Measurements from ENCODE around the gene DGKD.

The DGKD gene

GRCh38 chr2:233449081-233449901 lies 95.0 kb downstream of the DGKD start:
- DNase-seq = no peak

- no peak for DNase-seq
Measured at GRCh38 chr2:233449921-233450863, 95.9 kb downstream of the DGKD start.

DNA sequence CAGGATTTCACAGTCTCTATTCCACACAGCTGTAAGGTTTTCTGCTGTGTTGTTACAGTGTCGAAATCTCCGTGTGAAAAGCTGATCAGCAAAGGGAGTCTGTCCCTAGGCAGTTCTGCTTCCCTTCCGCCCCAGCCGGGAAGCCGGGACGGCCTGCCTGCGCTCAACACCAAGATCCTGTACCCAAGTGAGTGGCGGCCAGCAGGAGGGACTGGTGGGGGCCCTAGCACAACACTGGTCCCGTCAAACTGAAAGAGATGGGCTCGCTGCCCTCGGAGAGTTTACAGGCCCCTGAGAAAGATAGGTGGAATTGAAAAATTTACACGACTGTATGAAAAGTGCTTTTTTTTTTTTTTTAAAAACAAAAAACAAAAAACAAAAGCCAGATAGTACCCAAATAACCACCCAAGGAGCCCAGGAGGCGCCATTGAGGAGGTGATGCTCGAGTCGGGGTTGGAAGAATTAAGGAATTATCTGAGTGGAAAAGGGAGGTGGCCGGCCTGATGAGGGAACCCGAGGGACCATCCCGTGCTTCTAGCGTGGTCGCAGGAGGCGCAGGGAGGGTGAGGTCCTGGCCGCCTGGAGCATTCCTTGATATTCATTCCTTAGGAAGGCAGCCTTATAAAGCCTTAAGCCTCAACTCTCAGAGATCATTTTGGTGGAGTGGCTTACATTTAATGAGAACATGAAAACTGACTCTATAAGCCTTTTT lies 96.7 kb downstream of the DGKD start:
- no peak for DNase-seq

DNA sequence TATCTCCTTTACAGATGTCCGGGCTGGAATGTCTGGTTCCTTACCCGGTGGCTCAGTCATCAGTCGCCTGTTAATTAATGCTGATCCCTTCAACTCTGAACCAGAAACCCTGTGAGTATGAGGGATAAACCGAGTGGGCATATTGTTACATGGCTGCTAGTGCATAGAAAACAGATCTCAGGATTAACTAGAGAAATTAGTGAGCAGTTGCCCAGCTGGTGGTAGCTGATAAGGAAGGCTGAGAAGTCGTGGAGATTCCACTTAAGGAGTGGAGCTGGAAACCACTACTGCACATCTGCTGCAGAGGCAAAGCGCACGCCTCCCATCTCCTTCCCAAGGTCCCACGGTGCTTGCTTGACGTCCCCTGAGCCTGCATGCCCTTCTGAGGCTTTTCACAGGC lies 97.7 kb downstream of the DGKD start:
- DNase-seq = no peak

- no peak for DNase-seq
Measured at GRCh38 chr2:233453111-233453915, 99.0 kb downstream of the DGKD start.

GRCh38 chr2:233453916-233454315 lies 99.6 kb downstream of the DGKD start:
- no peak for DNase-seq

GRCh38 chr2:233455006-233455405 lies 100.7 kb downstream of the DGKD start:
- DNase-seq = no peak

- DNase-seq = no peak
Measured at GRCh38 chr2:233455491-233455890, 101.2 kb downstream of the DGKD start.

GRCh38 chr2:233456111-233456510 lies 101.8 kb downstream of the DGKD start:
- no peak for DNase-seq

DNA sequence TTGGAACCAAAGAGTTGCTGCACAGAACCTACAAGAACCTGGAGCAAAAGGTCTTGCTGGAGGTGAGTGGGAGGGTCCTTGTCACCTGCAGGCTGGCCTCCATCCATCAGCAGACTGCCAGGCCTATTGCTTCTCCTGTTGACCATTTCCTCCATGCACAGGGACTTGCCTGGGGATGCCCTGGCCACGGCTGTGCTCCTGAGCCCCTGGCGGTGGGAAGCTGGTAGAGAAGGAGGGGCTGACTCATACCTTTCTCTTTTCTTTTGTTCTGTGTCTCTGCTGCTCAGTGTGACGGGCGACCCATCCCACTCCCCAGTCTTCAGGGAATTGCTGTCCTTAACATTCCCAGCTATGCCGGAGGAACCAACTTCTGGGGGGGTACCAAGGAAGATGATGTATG lies 102.6 kb downstream of the DGKD start:
- no peak for DNase-seq

- DNase-seq = no peak
Measured at GRCh38 chr2:233457356-233457755, 103.1 kb downstream of the DGKD start.

DNA sequence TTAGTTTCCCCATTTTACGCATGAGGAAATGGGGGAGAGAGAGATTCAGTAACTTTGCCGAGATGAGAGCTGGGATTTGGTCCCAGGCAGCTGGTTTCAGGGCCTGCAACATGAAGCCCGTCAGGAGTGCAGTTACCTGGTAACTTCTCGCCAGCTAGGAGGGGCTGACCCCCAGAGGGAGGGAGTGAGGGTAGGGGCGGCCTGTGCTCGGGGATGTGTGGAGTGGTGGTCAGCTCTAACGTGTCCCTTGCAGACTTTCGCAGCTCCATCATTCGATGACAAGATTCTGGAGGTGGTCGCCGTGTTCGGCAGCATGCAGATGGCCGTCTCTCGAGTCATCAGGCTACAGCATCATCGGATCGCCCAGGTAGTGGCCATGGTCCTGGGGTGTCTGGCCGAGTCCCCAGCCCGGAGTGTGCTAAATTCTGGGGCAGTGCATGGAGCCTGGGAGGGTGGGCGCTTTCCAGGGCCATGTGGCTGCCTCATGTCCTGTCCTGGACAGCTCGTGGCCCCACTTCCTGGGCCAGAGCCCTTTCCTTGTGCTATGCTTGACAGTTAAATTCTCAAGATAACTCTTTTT lies 103.8 kb downstream of the DGKD start:
- no peak for DNase-seq

DNA sequence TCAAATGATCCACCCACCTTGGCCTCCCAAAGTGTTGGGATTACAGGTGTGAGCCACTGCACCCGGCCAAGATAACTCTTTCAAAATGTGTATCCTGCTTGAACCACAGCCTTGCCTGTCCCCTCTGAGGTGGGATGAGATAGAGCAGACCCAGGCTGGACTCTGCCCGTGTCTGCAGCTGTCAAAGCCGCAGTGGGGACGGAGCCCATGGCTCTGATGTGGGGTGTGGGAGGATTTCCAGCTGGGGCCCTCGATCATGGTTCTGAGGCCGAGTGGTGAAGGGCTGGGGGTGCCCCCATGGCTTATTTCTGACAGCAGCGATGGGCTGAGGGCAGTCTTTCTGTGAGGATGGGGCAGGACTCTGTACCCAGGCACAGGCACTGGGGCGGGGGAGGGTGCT lies 104.5 kb downstream of the DGKD start:
- no peak for DNase-seq

GRCh38 chr2:233459426-233459825 lies 105.1 kb downstream of the DGKD start:
- no peak for DNase-seq

- DNase-seq = no peak
Measured at GRCh38 chr2:233460726-233461441, 106.6 kb downstream of the DGKD start.

- no peak for DNase-seq
Measured at GRCh38 chr2:233461481-233461891, 107.2 kb downstream of the DGKD start.

DNA sequence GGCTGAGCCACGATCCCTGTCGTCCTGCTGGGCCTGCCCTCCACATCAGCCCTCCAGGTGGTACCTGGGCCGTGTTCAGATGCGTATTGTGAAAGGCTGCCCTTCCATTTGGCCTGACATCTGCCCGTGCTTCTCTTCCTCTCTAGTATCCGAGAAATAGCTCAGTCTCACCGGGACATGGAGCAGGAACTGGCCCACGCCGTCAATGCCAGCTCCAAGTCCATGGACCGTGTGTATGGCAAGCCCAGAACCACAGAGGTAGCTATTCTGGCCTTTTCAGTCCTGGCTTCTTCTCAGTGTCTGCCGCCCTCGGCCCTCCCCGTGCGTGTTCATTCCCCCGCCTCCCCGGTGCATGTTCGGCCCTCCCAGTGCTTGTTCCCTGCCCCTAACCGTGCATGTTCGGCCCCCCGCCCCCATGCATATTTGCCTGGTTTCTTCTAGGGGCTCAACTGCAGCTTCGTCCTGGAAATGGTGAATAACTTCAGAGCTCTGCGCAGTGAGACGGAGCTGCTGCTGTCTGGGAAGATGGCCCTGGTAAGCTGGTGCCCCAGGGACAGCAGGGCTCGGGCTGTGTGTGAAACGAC lies 108.0 kb downstream of the DGKD start:
- no peak for DNase-seq

- no peak for DNase-seq
Measured at GRCh38 chr2:233462826-233463470, 108.7 kb downstream of the DGKD start.

GRCh38 chr2:233463586-233463985 lies 109.3 kb downstream of the DGKD start:
- DNase-seq = no peak

- DNase-seq = no peak
Measured at GRCh38 chr2:233464056-233464455, 109.8 kb downstream of the DGKD start.

Measured in stimulated activated naive CD4-positive, alpha-beta T cell treated with Interleukin-2 at 50 U/mL for 16 hours (primary cell).